Loucy (cell line): Measurements from ENCODE around the gene CBX8.
A peak's percentile ranks its signal among the peaks of the same experiment; 100 is the strongest.

Experiments
- H2AFZ ChIP-seq: fragments of 200-600 bp; sonication (generic); 2 replicates; pipeline ENCODE4 v1.6.0; 2016; ENCODE audit warnings: antibody characterized with exemption, mild to moderate bottlenecking, low read length, moderate library complexity
- H3F3A ChIP-seq: fragments of 200-600 bp; 2 replicates; pipeline ENCODE4 v1.6.0; 2016; ENCODE audit warnings: antibody characterized with exemption, low read depth, mild to moderate bottlenecking
- H3K27me3 ChIP-seq: fragments of 200-600 bp; sonication (generic); 2 replicates; pipeline ENCODE4 v1.6.1; 2014; ENCODE audit warnings: low read length, mild to moderate bottlenecking; ENCODE audit not compliant: insufficient read depth, poor library complexity, severe bottlenecking
- H3K36me3 ChIP-seq: fragments of 200-600 bp; sonication (generic); 2 replicates; pipeline ENCODE4 v1.6.1; 2016; ENCODE audit warnings: low read length; ENCODE audit not compliant: insufficient read depth
- H3K4me1 ChIP-seq: fragments of 200-600 bp; sonication (generic); 2 replicates; pipeline ENCODE4 v1.5.1; 2014; ENCODE audit warnings: low read length, mild to moderate bottlenecking; ENCODE audit not compliant: insufficient read depth, poor library complexity, severe bottlenecking
- H3K4me2 ChIP-seq: fragments of 200-600 bp; sonication (generic); 2 replicates; pipeline ENCODE4 v1.6.0; 2014; ENCODE audit warnings: antibody characterized with exemption, low read length, low read depth, mild to moderate bottlenecking; ENCODE audit not compliant: poor library complexity, severe bottlenecking
- H3K4me3 ChIP-seq: fragments of 200-600 bp; sonication (generic); 2 replicates; pipeline ENCODE4 v1.5.1; 2014; ENCODE audit warnings: low read length, mild to moderate bottlenecking, mixed read lengths; ENCODE audit not compliant: poor library complexity, severe bottlenecking
- H3K79me2 ChIP-seq: fragments of 200-600 bp; sonication (generic); 2 replicates; pipeline ENCODE4 v1.6.1; 2014; ENCODE audit warnings: low read length; ENCODE audit not compliant: insufficient read depth
- H3K9ac ChIP-seq: fragments of 200-600 bp; sonication (generic); 2 replicates; pipeline ENCODE4 v1.6.0; 2014; ENCODE audit warnings: mild to moderate bottlenecking, low read depth, low read length, moderate library complexity; ENCODE audit not compliant: poor library complexity, severe bottlenecking
- H3K9me2 ChIP-seq: fragments of 200-600 bp; sonication (generic); replicated peaks from 2 replicates; pipeline ENCODE4 v1.6.1; 2016; ENCODE audit warnings: low read depth, low read length, mixed read lengths
- H3K9me3 ChIP-seq: fragments of 200-600 bp; sonication (generic); 2 replicates; pipeline ENCODE4 v1.6.1; 2014; ENCODE audit warnings: mild to moderate bottlenecking, antibody characterized with exemption, low read length, low read depth; ENCODE audit not compliant: insufficient read depth
- H4K20me1 ChIP-seq: fragments of 200-600 bp; sonication (generic); 2 replicates; pipeline ENCODE4 v1.6.0; 2014; ENCODE audit warnings: antibody characterized with exemption, low read length, mild to moderate bottlenecking; ENCODE audit not compliant: insufficient read depth, poor library complexity, severe bottlenecking
- EZH2phosphoT487 ChIP-seq: fragments of 200-600 bp; IDR thresholded peaks from 2 replicates; pipeline ENCODE4 v1.6.1; 2018; ENCODE audit warnings: antibody characterized with exemption, mild to moderate bottlenecking, moderate library complexity, borderline replicate concordance
- TF ChIP-seq, protein P1 (sequence below): fragments of 200-600 bp; sonication (generic); conservative IDR thresholded peaks from 2 replicates; pipeline ENCODE4 v1.5.1; 2014; ENCODE audit warnings: mild to moderate bottlenecking, antibody characterized with exemption, low read length

CBX8 gene

DNA sequence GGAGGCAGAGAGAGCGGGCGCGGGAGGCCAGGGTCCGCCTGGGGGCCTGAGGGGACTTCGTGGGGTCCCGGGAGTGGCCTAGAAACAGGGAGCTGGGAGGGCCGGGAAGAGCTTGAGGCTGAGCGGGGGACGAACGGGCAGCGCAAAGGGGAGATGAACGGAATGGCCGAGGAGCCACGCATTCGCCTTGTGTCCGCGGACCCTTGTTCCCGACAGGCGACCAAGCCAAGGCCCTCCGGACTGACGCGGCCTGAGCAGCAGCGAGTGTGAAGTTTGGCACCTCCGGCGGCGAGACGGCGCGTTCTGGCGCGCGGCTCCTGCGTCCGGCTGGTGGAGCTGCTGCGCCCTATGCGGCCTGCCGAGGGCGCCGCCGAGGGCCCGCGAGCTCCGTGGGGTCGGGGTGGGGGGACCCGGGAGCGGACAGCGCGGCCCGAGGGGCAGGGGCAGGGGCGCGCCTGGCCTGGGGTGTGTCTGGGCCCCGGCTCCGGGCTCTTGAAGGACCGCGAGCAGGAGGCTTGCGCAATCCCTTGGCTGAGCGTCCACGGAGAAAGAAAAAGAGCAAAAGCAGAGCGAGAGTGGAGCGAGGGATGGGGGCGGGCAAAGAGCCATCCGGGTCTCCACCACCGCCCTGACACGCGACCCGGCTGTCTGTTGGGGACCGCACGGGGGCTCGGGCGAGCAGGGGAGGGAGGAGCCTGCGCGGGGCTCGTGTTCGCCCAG, 43.6 kb upstream of the CBX8 start:
- Histone ChIP-seq H3K9ac (peak overlapping the region; percentile 94), H3K79me2 (peaks cover 56% of the 10 kb centered on the region), H2AFZ (no peak overlapping the region; the same call in 1 of the 2 replicates), H4K20me1 (peaks cover 32% of the 10 kb centered on the region), H3K4me1 (peaks cover 43% of the 10 kb centered on the region), H3K27me3 (no peaks in the 10 kb centered on the region), H3K9me2 (no peaks in the 10 kb centered on the region), H3F3A (peaks cover 4% of the 10 kb centered on the region; the same call in 1 of the 2 replicates), H3K4me2 (peak overlapping the region; percentile 99), H3K9me3 (no peaks in the 10 kb centered on the region), H3K4me3 (peak overlapping the region; percentile 74), H3K36me3 (no peaks in the 10 kb centered on the region; the same call in 1 of the 2 replicates)
- TF ChIP-seq EZH2phosphoT487, result no peak
- TF ChIP-seq, protein P1, sequence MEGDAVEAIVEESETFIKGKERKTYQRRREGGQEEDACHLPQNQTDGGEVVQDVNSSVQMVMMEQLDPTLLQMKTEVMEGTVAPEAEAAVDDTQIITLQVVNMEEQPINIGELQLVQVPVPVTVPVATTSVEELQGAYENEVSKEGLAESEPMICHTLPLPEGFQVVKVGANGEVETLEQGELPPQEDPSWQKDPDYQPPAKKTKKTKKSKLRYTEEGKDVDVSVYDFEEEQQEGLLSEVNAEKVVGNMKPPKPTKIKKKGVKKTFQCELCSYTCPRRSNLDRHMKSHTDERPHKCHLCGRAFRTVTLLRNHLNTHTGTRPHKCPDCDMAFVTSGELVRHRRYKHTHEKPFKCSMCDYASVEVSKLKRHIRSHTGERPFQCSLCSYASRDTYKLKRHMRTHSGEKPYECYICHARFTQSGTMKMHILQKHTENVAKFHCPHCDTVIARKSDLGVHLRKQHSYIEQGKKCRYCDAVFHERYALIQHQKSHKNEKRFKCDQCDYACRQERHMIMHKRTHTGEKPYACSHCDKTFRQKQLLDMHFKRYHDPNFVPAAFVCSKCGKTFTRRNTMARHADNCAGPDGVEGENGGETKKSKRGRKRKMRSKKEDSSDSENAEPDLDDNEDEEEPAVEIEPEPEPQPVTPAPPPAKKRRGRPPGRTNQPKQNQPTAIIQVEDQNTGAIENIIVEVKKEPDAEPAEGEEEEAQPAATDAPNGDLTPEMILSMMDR, result 0 out of 2 replicates have a peak, but pooled peaks have one; percentile 31

DNA sequence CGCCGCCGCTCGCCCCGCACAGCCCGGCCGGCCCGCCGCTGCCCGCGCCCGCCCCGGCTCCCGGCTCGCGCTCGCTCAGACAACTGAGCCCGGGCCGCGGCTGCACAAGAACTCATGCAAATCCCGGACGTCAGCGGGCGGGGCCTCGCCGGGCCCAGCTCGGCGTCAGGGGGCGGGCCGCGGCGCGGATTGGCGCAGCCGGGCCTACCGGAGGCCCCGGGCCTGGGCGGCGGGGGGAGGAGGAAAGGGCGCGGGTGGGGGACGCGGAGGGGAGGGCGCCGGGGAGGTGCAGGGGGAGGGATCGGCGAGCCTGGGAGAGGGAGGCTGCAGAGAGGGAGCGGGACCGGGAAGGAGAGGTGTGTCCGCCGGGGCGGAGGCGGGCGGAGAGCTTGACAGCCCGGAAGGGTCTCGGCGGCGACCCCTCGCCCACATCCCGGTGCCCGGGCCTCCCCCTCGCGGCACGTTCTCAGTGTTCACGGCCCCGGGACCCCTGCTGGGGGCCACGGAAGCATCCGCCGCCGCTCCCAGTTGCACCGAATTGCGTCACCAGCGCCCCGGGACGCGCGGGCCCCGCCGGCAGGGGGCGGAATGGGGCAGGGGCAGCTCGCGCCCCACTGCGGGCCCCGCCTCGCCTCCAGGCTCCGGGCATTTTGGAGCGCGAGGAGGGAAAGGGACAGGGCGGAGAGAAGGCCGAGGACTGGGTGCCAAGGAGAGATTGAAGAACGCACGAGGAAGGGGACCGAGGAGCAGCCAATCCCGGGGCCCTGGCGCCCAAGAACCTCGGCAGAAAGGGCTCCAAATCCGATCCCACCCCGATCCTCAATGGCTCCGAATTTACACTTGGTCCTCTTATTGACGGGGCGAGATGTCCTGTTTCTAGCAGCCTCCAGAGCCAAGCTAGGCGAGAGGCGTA, 42.7 kb upstream of the CBX8 start, which contains the start of gene CBX4:
Gene CBX4 (minus strand): TSS at position 85 of the 913 bp plus-strand sequence. CDS start 189 bp downstream, outside the sequence.
- Histone ChIP-seq H3K27me3 (no peaks in the 10 kb centered on the region), H3K36me3 (peaks cover 2% of the 10 kb centered on the region; the same call in 1 of the 2 replicates), H3K9me3 (no peaks in the 10 kb centered on the region), H3K4me3 (peak within 1 kb of the TSS; percentile 99), H3K79me2 (peaks cover 65% of the 10 kb centered on the region), H3K4me1 (peaks cover 41% of the 10 kb centered on the region), H3K9ac (peak within 1 kb of the TSS; percentile 92), H4K20me1 (peaks cover 40% of the 10 kb centered on the region), H3F3A (peaks cover 4% of the 10 kb centered on the region; the same call in 1 of the 2 replicates), H3K9me2 (no peaks in the 10 kb centered on the region), H3K4me2 (peak within 1 kb of the TSS; percentile 99), H2AFZ (no peak within 1 kb of the TSS)
- TF ChIP-seq, protein P1, result peak; percentile 67
- TF ChIP-seq EZH2phosphoT487, result no peak

DNA sequence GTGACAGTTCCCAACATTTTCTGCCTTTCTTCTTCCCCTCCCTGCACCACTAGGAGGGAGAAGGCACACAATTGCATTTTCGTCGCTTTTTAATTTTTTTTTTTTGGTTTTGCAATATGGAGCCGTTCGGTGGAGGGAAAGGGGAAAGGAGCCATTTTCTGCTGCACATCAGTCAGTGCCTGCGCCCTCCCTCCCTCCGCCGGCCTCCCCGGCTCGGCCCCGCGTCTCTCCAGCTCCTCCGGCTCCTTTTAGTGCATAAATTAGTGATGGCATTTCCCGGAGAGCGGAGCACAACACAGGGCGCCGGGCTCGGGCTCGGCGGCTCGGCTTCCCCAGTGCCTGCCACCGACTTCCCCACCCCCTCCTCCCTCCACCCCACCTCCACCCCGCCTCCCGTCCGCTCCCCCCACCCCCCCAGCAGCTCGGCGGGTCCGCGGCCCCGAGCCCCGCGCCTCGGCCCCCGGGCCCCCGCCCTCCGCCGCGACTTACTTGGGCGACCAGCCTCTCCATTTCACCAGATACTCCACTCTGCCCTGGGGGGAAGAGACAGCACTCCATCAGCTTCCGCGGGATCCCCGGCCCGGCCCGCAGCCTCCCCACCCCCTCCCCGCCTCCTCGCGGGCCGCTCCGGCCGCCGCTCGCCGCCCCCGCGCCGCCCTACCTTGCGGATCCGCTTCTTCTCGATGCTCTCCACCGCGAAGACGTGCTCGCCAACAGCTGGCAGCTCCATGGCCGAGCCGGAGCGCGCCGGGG, 41.8 kb upstream of the CBX8 start:
- H3K9ac ChIP-seq, result peak overlapping the region; percentile 92
- H3K79me2 ChIP-seq, result peaks cover 74% of the 10 kb centered on the region
- H3K9me3 ChIP-seq, result no peaks in the 10 kb centered on the region
- peak overlapping the region; percentile 99 for H3K4me3 ChIP-seq
- H3K4me2 ChIP-seq, result peak overlapping the region; percentile 84
- H3K9me2 ChIP-seq, result no peaks in the 10 kb centered on the region
- peaks cover 9% of the 10 kb centered on the region; the same call in 1 of the 2 replicates for H3K36me3 ChIP-seq
- no peak overlapping the region for H2AFZ ChIP-seq
- H3K27me3 ChIP-seq, result no peaks in the 10 kb centered on the region
- H4K20me1 ChIP-seq, result peaks cover 49% of the 10 kb centered on the region
- H3K4me1 ChIP-seq, result peaks cover 41% of the 10 kb centered on the region
- H3F3A ChIP-seq, result peaks cover 4% of the 10 kb centered on the region; the same call in 1 of the 2 replicates
- TF ChIP-seq, protein P1, result no peak
- TF ChIP-seq EZH2phosphoT487, result no peak
